GM12874 (cell line): ENCODE measurements around the gene DLG2.

Source experiments
- CTCF ChIP-seq: IDR thresholded peaks from 2 replicates; pipeline ENCODE4 v1.5.1; 2011; ENCODE audit warnings: low read depth, mild to moderate bottlenecking, control low read depth, low read length, moderate library complexity; ENCODE audit not compliant: insufficient read depth

Gene DLG2

GRCh38 chr11:84825106-84825660 lies 802.0 kb downstream of the DLG2 start:
- no peak for TF ChIP-seq CTCF

- TF ChIP-seq CTCF = no peak
These were observed 802.5 kb downstream of the DLG2 start for GRCh38 chr11:84824624-84825023.

- no peak for TF ChIP-seq CTCF
These were observed 807.6 kb downstream of the DLG2 start for GRCh38 chr11:84819537-84819936.

GRCh38 chr11:84819128-84819527 lies 808.0 kb downstream of the DLG2 start:
- no peak for TF ChIP-seq CTCF

- TF ChIP-seq CTCF = no peak
These were observed 809.1 kb downstream of the DLG2 start for GRCh38 chr11:84817998-84818397.

- no peak for TF ChIP-seq CTCF
These were observed 814.6 kb downstream of the DLG2 start for GRCh38 chr11:84812471-84812969.

GRCh38 chr11:84806354-84806753 lies 820.8 kb downstream of the DLG2 start:
- TF ChIP-seq CTCF = no peak
